Measurements from ENCODE around the gene GOLPH3. TPM values are rescaled to one million over a fixed set of nuclear protein-coding genes. Genes with fewer than 3 reads are reported as not detected.

The GOLPH3 gene
- total and polyA plus RNA-seq, 2 experiments from 2014 or later, result 68.5 to 96.1 TPM

- Histone ChIP-seq H3K4me3 (no peak overlapping the region), H3F3A (replicated peaks; ENCODE audit: low read depth) (no peaks in the 10 kb centered on the region), H3K79me2 (replicated peaks; ENCODE audit: insufficient read depth) (peaks cover 100% of the 10 kb centered on the region), H3K27me3 (ENCODE audit: insufficient read depth) (no peaks in the 10 kb centered on the region), H3K9me2 (ENCODE audit: insufficient read depth) (no peaks in the 10 kb centered on the region), H3K4me1 (ENCODE audit: insufficient read depth) (no peaks in the 10 kb centered on the region; the same call in none of the 2 replicates), H3K4me2 (no peak overlapping the region), H4K20me1 (replicated peaks; ENCODE audit: insufficient read depth) (peaks cover 56% of the 10 kb centered on the region), H2AFZ (no peak overlapping the region), H3K36me3 (ENCODE audit: insufficient read depth) (peaks cover 11% of the 10 kb centered on the region; the same call in 1 of the 2 replicates), H3K27ac (ENCODE audit: low read depth) (no peak overlapping the region)
- TF ChIP-seq EZH2phosphoT487 (IDR thresholded peaks at IDR 0.05; ENCODE audit: unreplicated experiment) (no peak), NANOG (IDR thresholded peaks at IDR 0.05; ENCODE audit: borderline replicate concordance) (no peak), REST (IDR thresholded peaks at IDR 0.05; ENCODE audit: unreplicated experiment) (no peak), EZH2 (IDR thresholded peaks at IDR 0.05; ENCODE audit: low read depth, unreplicated experiment) (no peak), CREB1 (CRISPR knock-in tag; IDR thresholded peaks at IDR 0.05; ENCODE audit: low read depth) (no peak), ZNF331 (CRISPR knock-in tag; IDR thresholded peaks at IDR 0.05; ENCODE audit: low read depth) (no peak), POLR2AphosphoS5 (IDR thresholded peaks at IDR 0.05; ENCODE audit: low read depth) (no peak), JUNB (IDR thresholded peaks at IDR 0.05; ENCODE audit: unreplicated experiment) (no peak), ZNF114 (CRISPR knock-in tag; IDR thresholded peaks at IDR 0.05) (no peak), ZNF462 (CRISPR knock-in tag; IDR thresholded peaks at IDR 0.05) (no peak)
- TF ChIP-seq, protein P1, sequence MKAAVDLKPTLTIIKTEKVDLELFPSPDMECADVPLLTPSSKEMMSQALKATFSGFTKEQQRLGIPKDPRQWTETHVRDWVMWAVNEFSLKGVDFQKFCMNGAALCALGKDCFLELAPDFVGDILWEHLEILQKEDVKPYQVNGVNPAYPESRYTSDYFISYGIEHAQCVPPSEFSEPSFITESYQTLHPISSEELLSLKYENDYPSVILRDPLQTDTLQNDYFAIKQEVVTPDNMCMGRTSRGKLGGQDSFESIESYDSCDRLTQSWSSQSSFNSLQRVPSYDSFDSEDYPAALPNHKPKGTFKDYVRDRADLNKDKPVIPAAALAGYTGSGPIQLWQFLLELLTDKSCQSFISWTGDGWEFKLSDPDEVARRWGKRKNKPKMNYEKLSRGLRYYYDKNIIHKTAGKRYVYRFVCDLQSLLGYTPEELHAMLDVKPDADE (IDR thresholded peaks at IDR 0.05), result no peak
- ATAC-seq, result no peak
- DNase-seq (ENCODE audit: low spot score), result no peak
- Mint-ChIP-seq H3K4me1 (no peaks in the 10 kb centered on the region; the same call in 2 of the 3 replicates), H3K4me3 (no peak overlapping the region), H3K27ac (no peak overlapping the region), H3K9me3 (peaks cover 6% of the 10 kb centered on the region; the same call in 1 of the 3 replicates), H3K36me3 (ENCODE audit: low read depth) (peaks cover 47% of the 10 kb centered on the region), H3K27me3 (ENCODE audit: insufficient read depth, low read depth, poor library complexity) (no peaks in the 10 kb centered on the region)
Observed at GRCh38 chr5:32163053-32163452, 11.1 kb downstream of the GOLPH3 start.

Data from GM23338 (cell line).